SIG-M5 treated with dmso at 0.1 percent for 504 hours (cell line): ENCODE measurements around the gene C11orf21.

ENCODE experiments used
- DNase-seq: peaks from one replicate; lab custom pipeline; 2025; ENCODE audit not compliant: unreplicated experiment; lab: John Stamatoyannopoulos, UW

C11orf21 gene

DNA sequence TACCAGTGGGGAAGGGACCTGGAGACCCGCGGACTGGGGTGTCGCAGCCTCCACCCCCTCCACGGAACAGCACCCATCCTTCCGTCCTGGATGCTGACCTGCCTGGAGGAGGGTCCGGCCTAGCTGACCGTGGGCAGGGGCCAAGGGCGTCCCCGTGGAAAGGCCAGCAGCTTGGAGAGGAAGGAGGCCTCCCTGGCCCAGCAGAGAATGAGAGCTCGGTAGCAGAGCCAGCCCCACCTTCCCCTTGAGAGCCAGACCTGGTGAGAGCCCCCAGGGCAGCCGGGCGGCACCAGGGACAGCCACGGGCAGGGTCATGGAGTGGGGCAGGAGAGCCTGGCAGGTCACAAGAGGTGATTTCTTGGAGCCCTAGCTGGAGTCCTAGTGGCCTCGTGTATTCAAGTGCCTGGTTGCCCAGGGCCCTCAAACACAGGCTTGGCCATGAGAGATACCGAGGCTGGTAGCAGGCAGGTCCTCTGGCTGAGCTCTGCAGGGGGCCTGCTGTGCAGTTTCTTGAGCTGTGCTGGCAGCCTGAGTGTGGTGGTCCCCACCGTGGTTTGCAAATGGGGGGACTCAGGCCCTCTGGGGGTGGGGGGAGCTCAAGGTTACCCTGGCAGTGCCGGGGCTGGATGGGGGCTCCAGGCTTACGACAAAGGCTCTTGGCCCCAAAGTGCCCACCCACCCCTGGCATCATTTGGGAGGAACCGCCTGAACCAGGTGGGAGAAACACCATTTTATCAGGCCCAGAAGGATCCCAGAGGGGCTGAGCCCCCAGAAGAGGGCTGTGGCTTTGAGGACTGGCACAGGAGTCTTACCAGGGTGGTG, 7.7 kb upstream of the C11orf21 start:
- DNase-seq: no peak

DNA sequence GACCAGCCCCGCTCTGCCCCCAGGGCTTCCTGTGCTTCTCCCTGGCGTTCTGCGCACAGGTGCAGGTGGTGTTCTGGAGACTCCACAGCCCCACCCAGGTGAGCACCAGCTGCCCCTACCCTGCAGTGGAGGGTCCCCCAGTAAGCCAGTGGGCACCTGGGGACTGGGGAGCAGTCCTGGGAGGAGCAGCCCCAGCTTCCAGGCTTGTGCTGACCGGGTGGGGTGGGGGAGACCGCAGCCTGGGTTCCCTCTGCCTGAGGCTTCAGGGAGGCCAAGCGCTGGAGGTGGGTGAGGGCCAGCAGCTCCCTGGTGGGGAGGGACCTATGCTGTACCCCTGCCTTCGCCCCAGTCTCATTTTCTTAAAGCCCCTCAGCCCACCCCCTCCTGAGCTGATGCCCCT, 7.0 kb upstream of the C11orf21 start:
- no peak for DNase-seq

GRCh38 chr11:2307501-2308331, 6.0 kb upstream of the C11orf21 start:
- DNase-seq: no peak

DNA sequence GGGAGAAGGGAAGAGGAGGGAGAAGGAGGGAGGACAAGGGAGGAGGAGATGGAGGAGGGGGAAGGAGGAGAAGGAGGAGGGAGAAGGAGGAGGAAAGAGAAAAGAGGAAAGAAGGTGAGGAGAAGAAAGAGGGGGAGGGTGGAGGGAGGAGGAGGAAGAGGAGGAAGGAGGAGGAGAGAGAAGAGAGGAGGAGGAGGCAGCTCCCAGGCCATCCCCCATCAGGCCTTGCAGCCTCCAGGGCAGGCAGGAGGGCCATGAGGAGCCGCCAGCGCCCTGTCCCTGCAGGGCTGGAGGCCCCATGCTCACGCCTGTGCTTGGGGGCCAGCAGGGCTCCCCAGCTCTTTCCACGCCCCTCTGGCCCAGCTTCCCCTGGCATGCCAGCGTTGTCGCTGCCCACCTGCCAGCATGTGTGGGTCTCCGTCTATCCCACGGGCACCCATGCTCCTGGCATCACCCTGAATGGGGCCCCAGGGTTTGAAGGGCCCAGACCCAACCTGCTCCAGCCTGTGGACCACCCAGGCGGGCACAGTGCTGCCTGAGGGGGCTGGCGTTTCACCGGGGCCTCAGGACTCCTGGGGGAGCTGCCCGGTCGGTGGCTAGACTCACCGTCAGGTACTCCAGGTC, 5.3 kb upstream of the C11orf21 start:
- DNase-seq: no peak

GRCh38 chr11:2306452-2306823, 4.7 kb upstream of the C11orf21 start:
- no peak for DNase-seq

DNA sequence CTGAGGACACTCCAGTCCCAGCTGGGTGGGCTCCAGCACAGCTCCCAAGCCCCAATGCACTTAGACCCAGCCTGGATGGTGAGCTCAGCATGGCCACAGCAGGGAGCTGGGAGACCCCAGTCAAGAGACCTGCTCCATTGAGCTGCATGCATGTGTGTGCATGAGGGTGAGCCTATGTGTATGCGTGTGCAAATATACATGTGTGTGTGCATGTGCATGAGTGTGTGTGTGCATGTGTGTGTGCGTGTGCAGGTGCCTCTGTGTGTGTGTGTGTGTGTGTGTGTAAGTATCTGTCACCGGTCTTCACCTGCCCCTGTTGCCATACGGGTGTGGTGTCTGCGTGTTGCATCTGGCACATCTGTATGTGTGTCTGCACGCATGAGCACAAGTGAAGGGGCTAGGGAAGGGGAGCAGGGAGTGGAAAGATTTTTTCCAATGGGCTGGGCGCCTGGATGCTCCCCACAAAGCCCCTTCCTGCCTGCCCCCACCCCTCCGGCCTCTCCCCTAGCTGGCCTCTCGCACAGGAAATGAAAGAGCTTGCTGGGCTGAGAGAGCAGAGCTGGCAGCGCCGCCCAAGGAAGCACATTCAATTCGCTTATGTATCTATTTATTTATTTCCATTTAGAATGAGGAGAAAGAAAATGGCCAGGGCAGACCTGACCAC, 4.2 kb upstream of the C11orf21 start:
- DNase-seq: no peak

GRCh38 chr11:2305140-2305778, 3.5 kb upstream of the C11orf21 start:
- DNase-seq: peak; percentile 28

DNA sequence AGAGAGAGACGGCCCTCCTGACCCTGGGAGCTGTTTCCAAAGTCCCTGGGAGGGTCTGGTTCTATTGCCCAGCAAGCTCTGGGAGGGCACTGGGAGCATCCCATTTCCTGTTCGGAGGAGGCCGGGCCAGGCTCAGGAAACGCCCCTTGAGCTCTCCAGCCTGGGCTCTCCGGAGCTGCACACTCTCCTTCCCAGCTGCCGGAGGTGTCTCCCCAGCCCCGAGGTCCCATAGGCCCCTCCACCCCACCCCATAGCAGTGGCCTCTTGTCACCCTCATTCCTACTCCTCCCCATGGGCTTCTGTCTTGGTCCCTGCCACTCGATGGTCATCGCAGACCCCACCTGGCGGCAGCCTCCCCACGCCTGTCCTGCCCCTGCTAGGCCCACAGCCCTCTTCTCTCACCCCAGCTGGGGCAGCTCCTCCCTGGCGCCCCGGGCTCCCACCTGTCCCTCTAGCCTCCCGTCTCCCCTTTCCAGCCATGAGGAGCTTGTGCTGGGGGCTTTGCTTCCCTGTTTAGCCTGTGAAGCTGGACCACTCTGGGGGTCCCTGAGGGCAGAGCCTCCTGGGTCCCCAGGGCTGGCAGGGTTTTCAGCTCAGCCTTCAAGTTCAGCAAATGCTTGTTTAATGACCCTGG, 2.9 kb upstream of the C11orf21 start:
- no peak for DNase-seq

DNA sequence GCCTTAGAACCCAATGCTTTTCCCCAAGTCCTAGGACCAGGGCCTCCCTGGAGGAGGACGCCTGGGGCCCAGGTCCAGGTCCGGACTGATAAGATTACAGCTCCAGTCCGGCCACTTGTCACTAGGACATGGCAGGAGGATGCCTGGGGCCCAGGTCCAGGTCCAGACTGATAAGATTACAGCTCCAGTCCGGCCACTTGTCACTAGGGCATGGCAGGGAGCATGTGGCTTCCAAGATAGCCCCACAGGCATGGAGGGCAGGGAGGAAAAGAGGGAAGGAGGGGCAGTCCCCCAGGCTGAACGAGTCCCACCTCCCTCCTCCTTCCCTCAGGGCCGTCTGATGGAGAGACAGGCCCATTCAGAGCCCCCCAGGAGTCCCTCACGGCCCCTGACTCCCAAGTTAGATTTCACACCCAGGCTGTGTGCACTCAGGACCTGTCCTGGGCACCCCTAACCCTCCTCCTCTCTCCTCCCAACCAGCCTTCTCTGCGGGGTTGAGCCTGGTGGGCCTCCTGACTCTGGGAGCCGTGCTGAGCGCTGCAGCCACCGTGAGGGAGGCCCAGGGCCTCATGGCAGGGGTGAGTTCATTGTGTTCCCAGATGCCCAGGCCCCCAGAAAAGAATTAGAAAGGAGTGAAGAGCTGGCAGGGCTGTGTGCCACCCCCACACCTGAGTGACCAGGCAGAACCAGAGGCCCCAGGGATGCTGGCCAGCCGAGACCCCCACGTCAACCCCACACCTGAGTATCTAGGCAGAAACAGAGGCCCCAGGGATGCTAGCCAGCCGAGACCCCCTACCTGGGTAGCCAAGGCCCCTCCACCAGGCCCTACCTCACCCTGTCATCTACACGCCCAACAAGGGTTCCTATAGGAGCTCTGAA, 2.1 kb upstream of the C11orf21 start:
- DNase-seq: no peak

- no peak for DNase-seq
These were observed 1.3 kb upstream of the C11orf21 start for GRCh38 chr11:2302896-2303626.

DNA sequence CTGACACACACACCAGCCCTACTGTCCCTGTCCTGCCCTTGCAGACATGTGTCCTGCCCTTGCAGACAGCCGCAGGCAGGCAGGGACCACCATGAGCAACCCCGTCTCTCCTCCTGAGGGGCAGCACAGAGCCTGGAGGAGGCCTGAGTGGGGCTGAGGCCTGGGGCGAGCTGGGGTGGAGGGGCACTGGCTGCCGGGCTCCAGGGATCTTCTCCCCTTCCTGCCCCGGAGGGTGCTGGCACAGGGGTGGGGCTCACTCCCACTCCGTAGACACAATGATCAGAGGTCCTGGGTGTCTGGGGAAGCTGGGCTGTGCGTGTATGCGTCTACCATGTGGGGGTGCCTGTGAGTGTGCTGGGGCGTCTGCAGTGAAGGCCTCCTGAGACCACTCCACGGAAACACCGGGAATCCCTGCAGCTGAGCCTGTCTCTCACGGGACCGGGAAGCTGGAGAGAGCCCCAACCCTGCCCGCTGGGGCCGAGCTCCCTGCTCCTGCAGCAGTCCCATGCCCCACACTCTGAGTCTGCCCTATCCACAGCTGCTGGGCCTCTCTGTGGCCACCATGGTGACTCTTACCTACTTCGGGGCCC, 683 bp upstream of the C11orf21 start:
- DNase-seq: no peak

GRCh38 chr11:2300936-2301630, 635 bp downstream of the C11orf21 start:
- DNase-seq: peak; percentile 7

DNA sequence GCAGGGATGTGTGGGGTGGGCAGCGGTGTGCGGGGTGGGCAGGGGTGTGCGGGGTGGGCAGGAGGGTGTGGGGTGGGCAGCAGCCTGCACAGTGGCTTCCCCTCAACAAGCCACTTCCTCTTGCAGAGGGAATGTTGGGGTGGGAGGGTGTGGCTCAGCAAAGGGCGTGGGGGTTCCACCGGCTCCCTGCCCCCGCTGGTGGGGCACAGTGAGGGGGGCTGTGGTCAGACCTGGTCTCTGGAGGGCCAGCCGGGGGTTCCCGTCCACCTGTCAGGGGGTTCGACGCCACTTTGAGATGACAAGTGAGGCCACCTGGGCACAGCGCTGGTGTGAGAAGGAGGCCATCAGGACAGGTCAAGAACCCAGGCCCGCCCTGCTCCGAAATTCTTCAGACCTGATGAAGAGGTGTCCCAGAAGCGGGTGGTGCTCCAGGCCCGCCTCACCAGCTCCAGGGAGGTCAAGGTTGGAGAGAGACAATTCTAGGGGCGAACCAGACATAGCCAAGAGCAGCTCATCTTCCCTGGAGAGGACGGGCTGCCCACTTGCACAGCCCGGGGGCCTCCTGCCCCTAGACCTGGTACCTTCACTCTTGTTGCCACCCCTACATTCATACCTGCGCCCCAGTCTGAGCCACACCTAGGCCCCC, 1.3 kb downstream of the C11orf21 start:
- DNase-seq: no peak

GRCh38 chr11:2299773-2300172, 1.9 kb downstream of the C11orf21 start:
- DNase-seq: no peak

DNA sequence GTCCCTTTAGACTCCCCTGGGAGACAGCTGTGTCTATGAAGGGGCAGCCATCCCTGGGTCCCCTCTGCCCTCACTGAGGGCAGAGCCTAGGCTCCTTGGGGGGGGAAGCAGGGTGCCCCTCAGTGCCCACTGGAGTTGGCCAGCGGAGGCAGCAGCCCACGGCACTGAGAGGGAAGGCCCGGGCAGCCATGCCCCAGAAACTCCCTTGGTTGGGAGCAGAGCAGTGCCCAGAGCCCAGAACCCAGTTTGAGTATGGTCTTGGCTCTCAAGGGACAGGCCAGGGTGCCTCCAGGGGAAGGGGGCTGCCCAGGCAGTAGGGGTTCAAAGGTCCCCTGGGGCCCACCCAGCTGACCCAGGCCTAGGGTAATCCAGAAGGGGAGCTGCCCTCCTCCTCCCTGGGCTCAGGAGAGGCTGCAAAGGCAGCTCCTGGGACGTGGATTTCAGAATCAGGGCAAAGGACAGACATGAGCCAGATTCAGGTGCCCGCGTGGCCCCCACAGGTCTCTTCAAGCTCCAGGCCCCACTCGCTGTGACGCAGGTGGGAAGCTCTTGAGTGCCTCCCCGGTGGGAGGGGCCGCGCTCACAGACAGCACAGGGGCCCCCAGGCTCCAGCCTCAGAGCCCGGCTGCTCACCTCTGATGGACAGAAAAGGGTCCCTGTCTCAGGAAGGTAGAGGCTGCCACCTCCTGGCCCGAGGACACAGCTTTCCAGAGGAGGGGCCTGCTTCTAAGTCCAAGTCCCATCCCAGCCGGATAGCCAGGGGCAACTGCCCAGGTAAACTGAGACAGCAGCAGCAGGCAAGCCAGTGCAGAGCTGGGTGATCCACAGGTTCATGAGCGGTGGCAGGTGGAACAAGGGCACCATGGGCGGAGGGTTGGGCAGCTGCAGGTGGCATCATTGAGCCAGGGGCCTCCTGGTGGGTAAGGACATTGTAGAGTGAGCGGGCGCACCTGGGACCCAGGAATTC, 2.6 kb downstream of the C11orf21 start:
- peak; percentile 14 for DNase-seq

- no peak for DNase-seq
These were observed 3.5 kb downstream of the C11orf21 start for GRCh38 chr11:2298131-2298794.
